Testis (tissue), 2 donors: ENCODE results near the gene NOX5.

Experiments
- POLR2A ChIP-seq: fragments of 450-650 bp; IDR thresholded peaks from one replicate; pipeline ENCODE4 v1.6.1; 2017; ENCODE audit warnings: antibody characterized with exemption, mild to moderate bottlenecking, moderate library complexity
- TF ChIP-seq, protein P1 (sequence below), 3 experiments: fragments of 450-650 bp in 2 of 3; fragments of 200-600 bp in 1 of 3; sonication (generic) in 1 of 3; IDR thresholded peaks; one replicate each; pipeline ENCODE4 v1.5.1; 2016 to 2019; ENCODE audit warnings: antibody characterized with exemption in 3 of 3, mild to moderate bottlenecking in 2 of 3, moderate library complexity in 1 of 3

DNA sequence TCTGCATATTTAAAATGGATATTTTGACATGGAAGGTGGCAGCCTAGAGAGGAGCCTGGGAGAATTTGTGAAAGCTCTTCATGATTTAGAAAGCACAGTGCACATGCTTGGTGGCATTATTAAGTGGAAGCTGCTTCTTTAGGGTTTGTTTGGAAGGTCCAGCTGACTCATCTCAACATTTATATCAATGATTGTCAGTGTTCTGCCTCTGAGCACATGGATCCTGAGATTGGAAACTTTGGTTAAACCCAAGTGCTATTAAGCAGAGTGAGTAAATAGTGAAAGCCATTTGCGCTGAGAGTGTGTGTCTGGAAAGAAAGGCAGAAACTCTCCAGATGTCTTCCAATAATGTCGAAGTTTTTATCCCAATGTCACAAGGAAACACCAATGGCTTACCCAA, 7.4 kb downstream of the NOX5 start:
- TF ChIP-seq, protein P1, sequence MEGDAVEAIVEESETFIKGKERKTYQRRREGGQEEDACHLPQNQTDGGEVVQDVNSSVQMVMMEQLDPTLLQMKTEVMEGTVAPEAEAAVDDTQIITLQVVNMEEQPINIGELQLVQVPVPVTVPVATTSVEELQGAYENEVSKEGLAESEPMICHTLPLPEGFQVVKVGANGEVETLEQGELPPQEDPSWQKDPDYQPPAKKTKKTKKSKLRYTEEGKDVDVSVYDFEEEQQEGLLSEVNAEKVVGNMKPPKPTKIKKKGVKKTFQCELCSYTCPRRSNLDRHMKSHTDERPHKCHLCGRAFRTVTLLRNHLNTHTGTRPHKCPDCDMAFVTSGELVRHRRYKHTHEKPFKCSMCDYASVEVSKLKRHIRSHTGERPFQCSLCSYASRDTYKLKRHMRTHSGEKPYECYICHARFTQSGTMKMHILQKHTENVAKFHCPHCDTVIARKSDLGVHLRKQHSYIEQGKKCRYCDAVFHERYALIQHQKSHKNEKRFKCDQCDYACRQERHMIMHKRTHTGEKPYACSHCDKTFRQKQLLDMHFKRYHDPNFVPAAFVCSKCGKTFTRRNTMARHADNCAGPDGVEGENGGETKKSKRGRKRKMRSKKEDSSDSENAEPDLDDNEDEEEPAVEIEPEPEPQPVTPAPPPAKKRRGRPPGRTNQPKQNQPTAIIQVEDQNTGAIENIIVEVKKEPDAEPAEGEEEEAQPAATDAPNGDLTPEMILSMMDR (IDR thresholded peaks at IDR 0.05), result no peak
- no peak for TF ChIP-seq POLR2A
